ENCODE measurements around the gene MMP8. TPM values are rescaled to one million over a fixed set of nuclear protein-coding genes. Genes with fewer than 3 reads are reported as not detected.

The MMP8 gene
- total and polyA plus RNA-seq, 2 donors: 2.0 to 2.4 TPM

DNA sequence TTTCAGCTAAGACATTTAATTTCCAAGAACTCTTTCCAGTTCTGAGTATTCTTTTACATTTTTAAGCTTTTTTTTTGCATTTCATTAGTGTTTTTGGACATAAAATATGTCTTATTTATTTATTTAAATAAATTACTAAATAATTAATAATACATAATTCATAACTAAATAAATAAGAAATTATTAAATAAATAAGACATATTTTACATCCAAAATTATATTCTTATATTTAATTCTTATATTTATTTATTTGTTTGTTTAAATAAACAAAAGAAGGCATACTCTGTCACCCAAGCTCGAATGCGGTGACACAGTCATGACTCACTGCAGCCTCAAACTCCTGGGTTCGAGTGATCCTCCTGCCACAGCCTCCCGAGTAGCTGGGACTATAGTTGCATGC is 16.1 kb downstream of the MMP8 start:
- Histone ChIP-seq H3K27ac (ENCODE audit: low read depth in 1 of 2, low read length in 1 of 2) (no peak overlapping the region), H3K36me3 (ENCODE audit: control insufficient read depth in 2 of 2, insufficient read depth in 2 of 2, low read length in 1 of 2) (no peaks in the 10 kb centered on the region), H3K9me3 (ENCODE audit: control insufficient read depth in 2 of 2, insufficient read depth in 1 of 2, low read length in 1 of 2) (no peaks in the 10 kb centered on the region), H3K4me1 (ENCODE audit: control insufficient read depth in 2 of 2, insufficient read depth in 2 of 2, low read length in 2 of 2) (no peaks in the 10 kb centered on the region), H3K27me3 (ENCODE audit: control insufficient read depth in 2 of 2, insufficient read depth in 1 of 2, low read length in 1 of 2) (no peaks in the 10 kb centered on the region), H3K4me3 (ENCODE audit: low read length in 2 of 2) (no peak overlapping the region)
- DNase-seq (ENCODE audit: low read depth in 6 of 9, low spot score in 9 of 9): no peak
- 84% methylated on average over 4 of the region's 4 CpGs for WGBS

DNA sequence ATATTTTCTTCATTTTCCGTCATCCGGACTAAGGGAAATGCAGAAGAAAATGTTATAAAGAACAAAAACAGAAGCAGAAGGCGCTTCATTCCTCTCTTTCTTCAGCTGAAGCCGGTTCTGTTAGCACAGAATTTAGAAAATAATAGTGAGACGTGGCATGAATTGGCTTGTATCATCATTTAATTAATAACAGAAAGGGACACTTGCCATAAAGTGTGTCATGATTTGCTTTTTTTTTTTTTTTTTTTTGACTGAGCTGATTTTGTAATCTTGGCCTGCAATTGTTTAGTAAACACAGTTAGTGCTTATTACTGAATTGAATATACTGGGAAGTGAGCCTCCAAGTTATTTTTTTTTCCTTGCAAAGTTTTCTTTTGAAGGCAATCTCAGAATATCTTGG is 19.1 kb downstream of the MMP8 start, which contains the start of gene MMP27:
Gene MMP27 (minus strand): TSS at position 144 of the 400 bp plus-strand sequence. CDS start 55 bp downstream, at position 89.
- no peak within 1 kb of the TSS for H3K4me3 ChIP-seq (ENCODE audit: low read length in 2 of 2)
- H3K9me3 ChIP-seq (ENCODE audit: control insufficient read depth in 2 of 2, insufficient read depth in 1 of 2, low read length in 1 of 2): no peaks in the 10 kb centered on the region
- WGBS: 85% methylated on average over 5 of the region's 5 CpGs
- H3K27me3 ChIP-seq (ENCODE audit: control insufficient read depth in 2 of 2, insufficient read depth in 1 of 2, low read length in 1 of 2): no peaks in the 10 kb centered on the region
- no peak for DNase-seq (ENCODE audit: low read depth in 6 of 9, low spot score in 9 of 9)
- H3K36me3 ChIP-seq (ENCODE audit: control insufficient read depth in 2 of 2, insufficient read depth in 2 of 2, low read length in 1 of 2): no peaks in the 10 kb centered on the region
- no peaks in the 10 kb centered on the region for H3K4me1 ChIP-seq (ENCODE audit: control insufficient read depth in 2 of 2, insufficient read depth in 2 of 2, low read length in 2 of 2)
- no peak within 1 kb of the TSS for H3K27ac ChIP-seq (ENCODE audit: low read depth in 1 of 2, low read length in 1 of 2)

DNA sequence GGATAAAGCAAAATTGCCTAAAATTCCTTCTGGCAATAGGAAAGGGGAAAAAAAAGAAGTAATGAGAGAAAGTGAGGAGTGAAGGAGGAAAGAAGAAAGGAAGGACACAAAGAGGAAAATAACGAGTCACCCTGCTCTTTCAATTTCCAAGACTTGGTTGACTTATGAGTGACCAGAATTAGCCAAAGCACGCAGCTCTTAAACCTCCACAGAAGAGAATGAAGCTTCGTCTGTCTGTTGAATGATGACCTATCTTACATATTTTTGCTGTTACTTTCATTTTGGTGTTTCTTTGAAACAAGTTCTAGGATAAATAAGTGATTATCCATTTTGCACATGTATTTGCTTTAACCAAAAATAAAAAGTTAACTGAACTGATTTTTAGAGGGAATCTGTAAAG is 19.9 kb downstream of the MMP8 start:
- Histone ChIP-seq H3K27ac (ENCODE audit: low read depth in 1 of 2, low read length in 1 of 2) (no peak overlapping the region), H3K9me3 (ENCODE audit: control insufficient read depth in 2 of 2, insufficient read depth in 1 of 2, low read length in 1 of 2) (no peaks in the 10 kb centered on the region), H3K27me3 (ENCODE audit: control insufficient read depth in 2 of 2, insufficient read depth in 1 of 2, low read length in 1 of 2) (no peaks in the 10 kb centered on the region), H3K36me3 (ENCODE audit: control insufficient read depth in 2 of 2, insufficient read depth in 2 of 2, low read length in 1 of 2) (no peaks in the 10 kb centered on the region), H3K4me3 (ENCODE audit: low read length in 2 of 2) (no peak overlapping the region), H3K4me1 (ENCODE audit: control insufficient read depth in 2 of 2, insufficient read depth in 2 of 2, low read length in 2 of 2) (no peaks in the 10 kb centered on the region)
- WGBS: 92% methylated on average over 3 of the region's 3 CpGs
- DNase-seq (ENCODE audit: low read depth in 6 of 9, low spot score in 9 of 9): no peak

DNA sequence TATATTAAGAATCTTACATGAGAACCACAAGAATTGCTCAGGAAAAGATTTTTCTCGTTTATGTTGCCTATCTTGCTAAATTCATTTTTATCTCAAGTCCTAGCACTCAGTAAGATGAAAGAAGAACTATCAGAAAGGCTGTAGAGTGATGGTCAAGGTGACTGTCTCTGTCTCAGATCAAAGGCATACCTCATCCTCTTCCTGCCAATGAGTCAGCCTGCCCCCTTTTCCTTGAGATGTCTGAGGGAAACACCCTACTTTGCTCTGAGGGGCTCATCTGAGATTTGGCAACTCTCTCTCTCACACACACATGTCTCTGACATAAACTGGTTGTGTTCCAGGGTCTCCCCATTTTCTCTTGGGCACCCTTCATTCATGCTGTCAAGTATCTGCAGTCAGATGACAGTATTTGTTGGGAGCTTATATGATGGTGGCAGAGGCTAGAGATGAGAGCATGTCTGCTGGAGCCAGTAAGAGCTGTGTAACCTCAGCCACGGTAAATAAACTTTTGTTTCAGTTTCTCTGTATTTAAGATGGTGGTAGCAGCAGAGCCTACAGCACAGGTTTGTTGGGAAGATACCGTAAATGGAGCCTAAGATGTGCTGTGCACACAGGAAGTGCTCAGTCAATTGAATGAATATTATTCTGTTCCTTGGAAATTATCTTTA is 20.8 kb downstream of the MMP8 start:
- WGBS: 88% methylated on average over 3 of the region's 3 CpGs
- H3K4me3 ChIP-seq (ENCODE audit: low read length in 2 of 2): no peak overlapping the region
- H3K4me1 ChIP-seq (ENCODE audit: control insufficient read depth in 2 of 2, insufficient read depth in 2 of 2, low read length in 2 of 2): no peaks in the 10 kb centered on the region

DNA sequence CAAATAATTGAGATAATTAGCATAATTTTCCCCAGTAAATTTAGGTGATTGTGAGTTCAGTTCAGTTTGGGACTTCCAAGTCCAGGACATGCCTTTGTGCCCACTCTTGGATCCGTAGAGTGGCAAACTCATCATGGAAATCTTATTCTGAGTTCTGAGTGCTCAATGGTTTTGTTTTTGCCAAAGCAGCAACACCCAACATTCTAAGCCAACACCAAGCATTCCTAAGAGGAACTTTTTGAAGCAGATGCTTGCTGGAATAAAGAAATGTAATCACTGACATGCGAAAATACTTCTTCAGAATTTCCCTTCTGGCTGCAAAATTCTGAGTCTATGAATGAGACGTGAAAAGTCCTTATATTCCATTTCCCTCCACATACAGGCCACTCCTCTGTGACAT is 29.6 kb downstream of the MMP8 start:
- WGBS: 92% methylated on average over 3 of the region's 3 CpGs
- no peak overlapping the region for H3K27ac ChIP-seq (ENCODE audit: low read depth in 1 of 2, low read length in 1 of 2)
- no peaks in the 10 kb centered on the region for H3K9me3 ChIP-seq (ENCODE audit: control insufficient read depth in 2 of 2, insufficient read depth in 1 of 2, low read length in 1 of 2)
- DNase-seq (ENCODE audit: low read depth in 6 of 9, low spot score in 9 of 9): no peak
- no peaks in the 10 kb centered on the region for H3K36me3 ChIP-seq (ENCODE audit: control insufficient read depth in 2 of 2, insufficient read depth in 2 of 2, low read length in 1 of 2)
- no peaks in the 10 kb centered on the region for H3K4me1 ChIP-seq (ENCODE audit: control insufficient read depth in 2 of 2, insufficient read depth in 2 of 2, low read length in 2 of 2)
- H3K27me3 ChIP-seq (ENCODE audit: control insufficient read depth in 2 of 2, insufficient read depth in 1 of 2, low read length in 1 of 2): no peaks in the 10 kb centered on the region
- no peak overlapping the region for H3K4me3 ChIP-seq (ENCODE audit: low read length in 2 of 2)

More for the DNA sequence above, 20.8 kb downstream of the MMP8 start:
- Histone ChIP-seq H3K9me3 (ENCODE audit: control insufficient read depth in 2 of 2, insufficient read depth in 1 of 2, low read length in 1 of 2) (no peaks in the 10 kb centered on the region), H3K27me3 (ENCODE audit: control insufficient read depth in 2 of 2, insufficient read depth in 1 of 2, low read length in 1 of 2) (no peaks in the 10 kb centered on the region), H3K27ac (ENCODE audit: low read depth in 1 of 2, low read length in 1 of 2) (no peak overlapping the region), H3K36me3 (ENCODE audit: control insufficient read depth in 2 of 2, insufficient read depth in 2 of 2, low read length in 1 of 2) (no peaks in the 10 kb centered on the region)
- DNase-seq (ENCODE audit: low read depth in 6 of 9, low spot score in 9 of 9): no peak

DNA sequence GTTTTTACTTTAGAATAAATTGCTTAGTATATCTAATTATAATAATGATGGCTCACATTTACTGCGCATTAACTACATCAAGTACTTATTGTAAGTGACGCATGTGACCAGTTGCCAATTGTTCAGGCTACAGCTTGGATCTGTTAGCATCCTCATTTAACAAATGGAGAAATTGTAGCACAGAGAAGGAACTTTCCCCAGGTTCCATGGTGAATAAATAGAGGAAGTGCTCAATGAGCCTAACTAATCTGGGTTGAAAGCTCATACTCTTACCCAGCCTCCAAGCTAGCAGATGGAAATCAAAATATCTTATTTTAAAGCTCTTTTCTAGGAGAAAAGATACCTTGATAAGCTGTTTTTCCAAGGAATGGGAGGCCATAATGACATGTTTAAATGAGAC is 39.0 kb downstream of the MMP8 start:
- Histone ChIP-seq H3K36me3 (ENCODE audit: control insufficient read depth in 2 of 2, insufficient read depth in 2 of 2, low read length in 1 of 2) (no peaks in the 10 kb centered on the region), H3K27me3 (ENCODE audit: control insufficient read depth in 2 of 2, insufficient read depth in 1 of 2, low read length in 1 of 2) (no peaks in the 10 kb centered on the region), H3K9me3 (ENCODE audit: control insufficient read depth in 2 of 2, insufficient read depth in 1 of 2, low read length in 1 of 2) (no peaks in the 10 kb centered on the region), H3K27ac (ENCODE audit: low read depth in 1 of 2, low read length in 1 of 2) (peak overlapping the region in 1 of 2 donors; percentile 59), H3K4me1 (ENCODE audit: control insufficient read depth in 2 of 2, insufficient read depth in 2 of 2, low read length in 2 of 2) (no peaks in the 10 kb centered on the region), H3K4me3 (ENCODE audit: low read length in 2 of 2) (no peak overlapping the region)
- WGBS: 95% methylated on average over 2 of the region's 2 CpGs
- no peak for DNase-seq (ENCODE audit: low read depth in 6 of 9, low spot score in 9 of 9)

DNA sequence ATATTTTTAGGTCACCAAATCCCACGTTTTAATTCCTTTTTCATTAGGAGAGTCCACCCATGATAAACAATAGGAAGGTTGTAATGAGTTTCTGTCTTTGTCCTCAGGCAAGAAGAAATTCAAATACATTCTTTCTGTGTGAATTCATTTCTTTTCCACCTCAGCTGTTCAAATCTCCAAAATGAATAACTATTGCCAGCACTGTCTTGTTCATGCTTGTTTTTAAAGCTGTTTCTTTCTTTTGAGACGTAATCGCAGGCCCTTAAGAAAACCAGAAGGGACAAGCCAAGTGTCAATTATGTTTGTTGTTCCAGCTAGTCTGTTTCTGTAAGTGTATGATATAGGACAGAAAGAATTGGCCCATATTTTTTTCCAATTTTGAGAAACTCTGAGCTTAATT is 39.4 kb downstream of the MMP8 start:
- peak overlapping the region in 1 of 2 donors; percentile 59 for H3K27ac ChIP-seq (ENCODE audit: low read depth in 1 of 2, low read length in 1 of 2)
- no peaks in the 10 kb centered on the region for H3K9me3 ChIP-seq (ENCODE audit: control insufficient read depth in 2 of 2, insufficient read depth in 1 of 2, low read length in 1 of 2)
- H3K4me1 ChIP-seq (ENCODE audit: control insufficient read depth in 2 of 2, insufficient read depth in 2 of 2, low read length in 2 of 2): no peaks in the 10 kb centered on the region
- H3K27me3 ChIP-seq (ENCODE audit: control insufficient read depth in 2 of 2, insufficient read depth in 1 of 2, low read length in 1 of 2): no peaks in the 10 kb centered on the region
- H3K4me3 ChIP-seq (ENCODE audit: low read length in 2 of 2): no peak overlapping the region
- H3K36me3 ChIP-seq (ENCODE audit: control insufficient read depth in 2 of 2, insufficient read depth in 2 of 2, low read length in 1 of 2): no peaks in the 10 kb centered on the region
- 87% methylated on average over 3 of the region's 3 CpGs for WGBS
- DNase-seq (ENCODE audit: low read depth in 6 of 9, low spot score in 9 of 9): no peak

DNA sequence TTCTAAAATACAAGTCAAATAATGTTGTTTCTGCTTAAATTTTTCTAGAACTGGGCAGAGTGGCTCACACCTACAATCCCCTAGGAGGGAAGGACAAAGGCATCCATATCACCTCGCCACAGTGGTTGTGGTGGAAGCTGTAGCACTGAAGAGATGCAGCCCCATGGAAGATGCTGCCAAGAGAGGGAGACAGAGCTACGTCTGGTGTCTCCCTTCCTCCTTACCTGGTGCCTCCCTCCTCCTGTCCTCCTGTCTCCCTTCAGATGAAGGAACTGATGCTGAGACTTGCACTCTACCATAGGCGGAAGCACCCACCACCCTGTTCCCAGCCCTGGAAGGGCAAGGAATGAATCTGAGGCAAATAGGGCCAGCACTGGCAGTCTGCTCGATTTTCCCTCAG is 41.5 kb downstream of the MMP8 start:
- Histone ChIP-seq H3K36me3 (ENCODE audit: control insufficient read depth in 2 of 2, insufficient read depth in 2 of 2, low read length in 1 of 2) (no peaks in the 10 kb centered on the region), H3K27ac (ENCODE audit: low read depth in 1 of 2, low read length in 1 of 2) (no peak overlapping the region), H3K27me3 (ENCODE audit: control insufficient read depth in 2 of 2, insufficient read depth in 1 of 2, low read length in 1 of 2) (no peaks in the 10 kb centered on the region), H3K9me3 (ENCODE audit: control insufficient read depth in 2 of 2, insufficient read depth in 1 of 2, low read length in 1 of 2) (no peaks in the 10 kb centered on the region), H3K4me3 (ENCODE audit: low read length in 2 of 2) (no peak overlapping the region), H3K4me1 (ENCODE audit: control insufficient read depth in 2 of 2, insufficient read depth in 2 of 2, low read length in 2 of 2) (no peaks in the 10 kb centered on the region)
- DNase-seq (ENCODE audit: low read depth in 6 of 9, low spot score in 9 of 9): no peak
- WGBS: 86% methylated on average over 4 of the region's 4 CpGs

DNA sequence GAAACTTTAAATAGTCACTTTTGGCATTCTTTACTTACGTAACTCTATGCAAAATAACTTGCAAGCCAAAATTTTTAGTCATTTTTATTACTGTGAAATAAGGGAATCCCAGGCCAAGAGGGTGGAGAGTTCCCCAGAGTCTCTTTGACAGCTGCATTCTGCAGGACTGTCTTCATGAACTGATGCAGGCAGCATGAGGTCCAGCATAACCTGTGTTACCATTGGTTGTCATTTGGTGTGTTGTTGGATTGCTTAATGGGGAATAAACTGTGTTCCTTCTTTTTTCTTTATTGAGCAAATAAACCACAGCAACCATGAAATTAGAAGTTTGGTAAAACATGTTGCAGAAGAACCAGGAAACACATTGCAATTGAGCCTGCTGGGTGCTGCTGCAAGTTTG is 43.8 kb downstream of the MMP8 start:
- Histone ChIP-seq H3K27me3 (ENCODE audit: control insufficient read depth in 2 of 2, insufficient read depth in 1 of 2, low read length in 1 of 2) (no peaks in the 10 kb centered on the region), H3K4me3 (ENCODE audit: low read length in 2 of 2) (no peak overlapping the region), H3K36me3 (ENCODE audit: control insufficient read depth in 2 of 2, insufficient read depth in 2 of 2, low read length in 1 of 2) (no peaks in the 10 kb centered on the region), H3K4me1 (ENCODE audit: control insufficient read depth in 2 of 2, insufficient read depth in 2 of 2, low read length in 2 of 2) (no peaks in the 10 kb centered on the region), H3K27ac (ENCODE audit: low read depth in 1 of 2, low read length in 1 of 2) (no peak overlapping the region), H3K9me3 (ENCODE audit: control insufficient read depth in 2 of 2, insufficient read depth in 1 of 2, low read length in 1 of 2) (no peaks in the 10 kb centered on the region)
- 83% methylated on average over 1 of the region's 1 CpG for WGBS
- DNase-seq (ENCODE audit: low read depth in 6 of 9, low spot score in 9 of 9): no peak
